Tibial nerve (tissue), 3 donors: Measurements from ENCODE around the gene FAM234B.

Experiments used
- POLR2A ChIP-seq, 2 donors: fragments of 450-650 bp; IDR thresholded peaks; one replicate each; pipeline ENCODE4 v1.6.1; 2017; ENCODE audit warnings: antibody characterized with exemption in 2 of 2, mild to moderate bottlenecking in 2 of 2, moderate library complexity in 2 of 2
- TF ChIP-seq, protein P1 (sequence below), 5 experiments: fragments of 200-600 bp in 3 of 5; fragments of 450-650 bp in 2 of 5; sonication (generic) in 3 of 5; IDR thresholded peaks; one replicate each; pipeline ENCODE4 v1.5.1; 2016 to 2019; ENCODE audit warnings: antibody characterized with exemption in 5 of 5, mild to moderate bottlenecking in 3 of 5, moderate library complexity in 2 of 5

GRCh38 chr12:13023811-13024530 lies 20.2 kb upstream of the FAM234B start:
- TF ChIP-seq, protein P1, sequence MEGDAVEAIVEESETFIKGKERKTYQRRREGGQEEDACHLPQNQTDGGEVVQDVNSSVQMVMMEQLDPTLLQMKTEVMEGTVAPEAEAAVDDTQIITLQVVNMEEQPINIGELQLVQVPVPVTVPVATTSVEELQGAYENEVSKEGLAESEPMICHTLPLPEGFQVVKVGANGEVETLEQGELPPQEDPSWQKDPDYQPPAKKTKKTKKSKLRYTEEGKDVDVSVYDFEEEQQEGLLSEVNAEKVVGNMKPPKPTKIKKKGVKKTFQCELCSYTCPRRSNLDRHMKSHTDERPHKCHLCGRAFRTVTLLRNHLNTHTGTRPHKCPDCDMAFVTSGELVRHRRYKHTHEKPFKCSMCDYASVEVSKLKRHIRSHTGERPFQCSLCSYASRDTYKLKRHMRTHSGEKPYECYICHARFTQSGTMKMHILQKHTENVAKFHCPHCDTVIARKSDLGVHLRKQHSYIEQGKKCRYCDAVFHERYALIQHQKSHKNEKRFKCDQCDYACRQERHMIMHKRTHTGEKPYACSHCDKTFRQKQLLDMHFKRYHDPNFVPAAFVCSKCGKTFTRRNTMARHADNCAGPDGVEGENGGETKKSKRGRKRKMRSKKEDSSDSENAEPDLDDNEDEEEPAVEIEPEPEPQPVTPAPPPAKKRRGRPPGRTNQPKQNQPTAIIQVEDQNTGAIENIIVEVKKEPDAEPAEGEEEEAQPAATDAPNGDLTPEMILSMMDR (IDR thresholded peaks at IDR 0.05) = peak in 4 of 5 experiments; percentile 8 to 35 (median 21)
- TF ChIP-seq POLR2A (IDR thresholded peaks at IDR 0.05) = no peak
